Brain pericyte (primary cell): ENCODE measurements around the gene ALPK3.

Experiments used
- DNase-seq: peaks from one replicate; pipeline ENCODE4 v3.0.0-alpha.2; 2012; ENCODE audit warnings: low read depth, low spot score

Gene ALPK3

GRCh38 chr15:84816694-84817465, at the start of gene ALPK3:
ALPK3 (plus strand) TSS chr15:84817356; CDS start chr15:84817453, 97 bp downstream.
- DNase-seq: no peak

DNA sequence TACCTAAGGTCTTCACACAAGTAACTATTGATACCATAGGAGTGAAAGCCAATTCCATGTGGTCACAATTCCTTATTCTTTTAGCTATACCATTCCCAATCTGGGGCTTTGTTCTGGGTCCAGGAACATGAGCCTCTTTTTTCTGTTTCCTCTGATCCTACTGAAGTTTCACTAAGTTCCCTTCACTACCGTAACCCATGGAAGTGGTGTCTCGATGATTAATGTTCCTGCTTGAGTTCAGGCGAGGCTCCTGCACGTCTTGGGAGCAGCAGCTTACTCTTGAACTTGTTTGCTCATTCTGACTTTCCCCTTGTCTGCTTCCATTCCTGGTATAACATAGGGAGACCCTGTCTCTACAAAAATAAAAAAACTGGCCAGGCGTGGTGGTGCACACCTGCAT, 45.1 kb upstream of the ALPK3 start:
- DNase-seq: no peak

DNA sequence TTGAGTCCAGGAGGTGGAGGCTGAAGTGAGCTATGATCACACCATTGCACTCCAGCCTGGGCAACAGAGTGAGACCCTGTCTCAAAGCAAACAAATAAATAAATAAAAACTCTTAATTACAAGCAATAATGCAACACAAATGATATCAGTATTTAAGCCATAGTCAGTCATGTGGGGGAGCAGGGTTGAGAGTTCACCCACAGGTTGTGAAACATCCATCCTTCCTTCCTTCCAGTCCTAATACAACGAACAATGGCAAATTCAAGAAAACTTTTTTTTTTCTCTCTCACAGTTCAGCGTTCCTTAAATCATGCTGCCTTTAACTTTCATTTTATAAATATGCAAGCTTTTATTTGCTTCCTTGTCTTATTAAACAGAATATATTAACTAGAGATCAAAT, 44.7 kb upstream of the ALPK3 start:
- DNase-seq: no peak

- no peak for DNase-seq
Measured at GRCh38 chr15:84773716-84774115, 43.4 kb upstream of the ALPK3 start.

- no peak for DNase-seq
Measured at GRCh38 chr15:84775867-84776449, 41.2 kb upstream of the ALPK3 start.

DNA sequence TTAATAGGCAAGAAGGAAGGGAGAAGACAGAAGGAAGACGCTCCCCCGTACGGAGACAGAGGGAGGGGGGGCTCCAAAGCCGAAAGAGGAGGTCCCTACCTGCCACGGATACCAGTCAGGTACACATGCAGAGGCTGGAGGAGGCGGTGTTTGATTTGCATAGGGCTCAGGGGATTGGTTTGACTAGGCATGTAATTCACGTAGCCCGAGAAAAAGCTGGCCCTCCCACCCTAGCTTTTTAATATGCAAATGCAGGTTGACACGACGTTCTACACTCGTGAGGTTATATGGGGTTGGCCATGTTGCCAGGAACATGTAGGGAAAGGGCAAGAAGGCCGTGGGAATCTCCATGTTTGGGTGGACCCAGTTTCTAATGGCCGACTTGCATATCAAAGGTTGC, 39.0 kb upstream of the ALPK3 start:
- DNase-seq: no peak

- no peak for DNase-seq
Measured at GRCh38 chr15:84780492-84780891, 36.7 kb upstream of the ALPK3 start.

- no peak for DNase-seq
Measured at GRCh38 chr15:84781495-84781894, 35.7 kb upstream of the ALPK3 start.

- no peak for DNase-seq
Measured at GRCh38 chr15:84782346-84782745, 34.8 kb upstream of the ALPK3 start.

GRCh38 chr15:84783493-84784251, 33.5 kb upstream of the ALPK3 start:
- no peak for DNase-seq

GRCh38 chr15:84784262-84784661, 32.9 kb upstream of the ALPK3 start:
- no peak for DNase-seq

DNA sequence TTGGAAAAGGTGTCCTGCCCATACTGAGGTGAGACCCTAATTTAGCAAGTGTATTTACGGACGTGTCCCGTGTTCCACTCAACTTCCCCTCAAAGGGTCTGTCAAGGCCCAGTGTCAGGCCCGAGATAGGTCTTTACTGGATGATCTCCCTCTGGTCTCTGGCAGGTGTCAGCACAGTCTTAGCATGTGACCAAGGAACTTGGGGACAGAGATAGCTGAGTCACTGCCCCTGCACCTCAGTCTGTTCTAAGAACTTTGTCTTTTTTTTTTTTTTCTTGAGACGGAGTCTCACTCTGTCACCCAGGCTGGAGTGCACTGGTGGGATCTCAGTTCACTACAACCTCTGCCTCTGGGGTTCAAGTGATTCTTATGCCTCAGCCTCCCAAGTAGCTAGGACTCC, 32.1 kb upstream of the ALPK3 start:
- DNase-seq: no peak

DNA sequence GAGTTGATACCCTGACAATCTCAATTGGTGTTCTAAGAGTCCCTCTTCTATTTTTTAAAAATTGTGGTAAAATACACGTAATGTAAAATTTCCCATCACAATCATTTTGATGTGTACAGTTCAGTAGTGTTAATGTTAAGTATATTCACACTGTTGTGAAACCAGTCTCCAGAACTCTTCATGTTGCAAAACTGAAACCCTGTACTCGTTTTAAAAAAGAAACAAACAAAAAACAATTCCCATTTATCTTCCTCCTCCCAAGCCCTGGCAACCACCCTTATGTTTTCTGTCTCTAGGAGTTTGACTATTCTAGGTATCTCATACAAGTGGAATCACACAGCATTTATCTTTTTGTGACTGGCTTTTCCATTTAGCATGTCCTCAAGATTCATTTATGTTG, 28.7 kb upstream of the ALPK3 start:
- DNase-seq: no peak

DNA sequence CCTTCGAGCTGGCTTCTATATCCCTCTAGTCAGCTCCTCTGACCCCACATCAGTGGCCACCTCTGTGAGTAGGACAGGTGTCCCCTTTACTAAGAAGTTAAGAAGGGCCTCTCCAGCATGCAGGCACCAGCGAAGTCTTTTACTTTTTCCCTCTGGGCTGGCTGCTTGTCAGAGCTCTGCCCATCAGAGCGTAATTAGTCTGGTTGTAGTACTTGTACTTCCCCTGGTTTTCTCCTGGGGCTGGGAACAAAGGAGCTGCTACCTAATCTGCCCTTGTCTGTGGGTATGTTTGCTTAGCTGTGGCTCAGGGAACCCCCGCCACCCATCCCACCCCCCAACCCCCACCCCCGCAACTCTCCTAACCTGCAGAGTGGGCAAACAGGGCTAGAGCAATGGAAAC, 27.4 kb upstream of the ALPK3 start:
- DNase-seq: no peak

DNA sequence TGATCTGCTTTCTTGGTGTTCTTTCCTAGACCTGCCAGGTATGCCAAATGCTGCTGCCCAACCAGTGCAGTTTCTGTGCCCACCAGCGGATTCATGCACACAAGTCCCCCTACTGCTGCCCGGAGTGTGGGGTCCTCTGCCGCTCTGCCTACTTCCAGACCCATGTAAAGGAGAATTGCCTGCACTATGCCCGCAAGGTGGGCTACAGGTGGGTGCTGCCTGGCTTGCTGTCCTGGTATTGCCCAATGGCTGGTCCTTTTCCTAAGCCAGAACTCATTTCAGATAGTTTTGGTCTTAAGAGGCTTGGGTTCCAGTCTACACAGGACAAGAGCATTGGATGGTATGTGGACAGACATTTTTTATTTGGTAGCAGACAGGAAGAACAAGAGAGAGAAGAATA, 26.5 kb upstream of the ALPK3 start:
- DNase-seq: no peak

DNA sequence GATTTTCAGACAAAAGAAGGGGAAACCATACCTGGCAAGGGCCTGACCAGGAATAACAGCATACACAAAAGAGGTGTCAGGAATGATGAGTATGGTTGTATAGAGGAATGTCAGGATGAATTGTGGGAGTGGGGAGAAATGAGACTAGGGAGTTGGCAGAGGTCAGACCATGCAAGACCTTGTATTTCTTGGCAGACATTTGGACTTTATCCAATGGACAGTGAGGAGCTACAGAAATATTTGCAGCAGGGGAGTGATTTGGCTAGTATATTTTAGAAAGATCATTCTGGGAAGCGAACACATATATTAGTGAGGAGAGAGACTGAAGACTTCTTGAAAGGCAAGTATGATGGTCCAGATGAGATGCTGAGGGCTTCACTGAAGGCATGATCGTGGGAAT, 25.4 kb upstream of the ALPK3 start:
- DNase-seq: no peak

DNA sequence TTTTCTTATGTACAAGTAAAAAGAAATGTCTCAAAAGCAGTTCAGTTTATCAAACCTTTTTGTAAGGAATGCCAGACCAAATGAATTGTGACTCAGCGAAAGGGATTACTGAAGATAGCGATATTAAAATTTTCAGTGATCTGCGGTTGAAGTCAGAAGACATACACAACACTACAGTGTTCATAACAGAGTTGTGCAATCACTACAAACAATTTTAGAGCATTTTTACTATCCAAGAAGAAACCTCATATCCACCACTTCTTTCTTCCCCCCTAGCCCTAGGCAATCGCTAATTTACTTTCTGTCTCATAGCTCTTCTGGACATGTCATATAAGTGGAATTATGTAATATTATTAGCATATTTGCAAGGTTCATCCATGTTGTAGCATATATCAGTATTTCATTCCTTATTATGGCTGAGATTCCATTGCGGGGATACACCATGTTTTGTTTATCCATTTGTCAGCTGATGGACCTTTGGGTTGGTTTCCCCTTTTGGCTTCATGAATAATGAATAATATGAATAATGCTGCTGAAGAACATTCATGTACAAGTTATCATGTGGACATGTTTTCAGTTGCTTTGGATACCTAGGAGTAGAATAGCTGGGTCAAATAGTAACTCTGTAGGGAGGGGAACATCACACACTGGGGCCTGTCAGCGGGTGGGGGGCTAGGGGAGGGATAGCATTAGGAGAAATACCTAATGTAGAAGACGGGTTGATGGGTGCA, 23.6 kb upstream of the ALPK3 start:
- no peak for DNase-seq

DNA sequence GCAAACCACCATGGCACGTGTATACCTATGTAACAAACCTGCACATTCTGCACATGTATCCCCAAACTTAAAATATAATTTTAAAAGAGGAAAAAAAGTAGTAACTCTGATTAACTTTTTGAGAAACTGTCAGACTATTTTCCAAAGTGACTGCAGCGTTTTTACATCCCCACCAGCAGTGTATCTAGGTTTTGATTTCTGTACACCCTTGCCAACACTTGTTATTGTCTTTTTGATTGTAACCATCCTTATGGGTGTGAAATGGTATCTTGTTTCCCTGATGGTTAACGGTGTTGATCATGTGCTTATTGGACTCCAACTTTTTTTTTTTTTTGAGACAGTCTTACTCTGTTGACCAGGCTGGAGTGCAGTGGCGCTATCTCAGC, 23.0 kb upstream of the ALPK3 start:
- DNase-seq: no peak

DNA sequence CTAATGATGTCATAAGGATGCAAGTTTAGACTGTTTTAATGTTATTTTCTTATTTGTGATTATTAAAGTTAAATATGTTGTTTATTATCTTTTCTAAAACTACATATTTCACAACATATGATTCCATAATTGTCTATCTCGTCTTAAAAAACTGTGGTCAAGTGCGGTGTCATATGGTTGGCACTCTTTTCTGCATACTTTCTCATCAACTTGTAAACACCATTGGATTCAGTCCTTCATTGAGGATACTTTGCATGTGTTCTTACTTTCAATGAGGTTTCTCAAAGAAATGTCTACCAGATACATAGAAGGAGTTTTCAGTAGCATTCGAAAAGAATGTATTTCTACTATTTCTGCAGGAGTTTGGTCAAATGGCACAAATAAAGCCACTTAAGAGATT, 22.0 kb upstream of the ALPK3 start:
- DNase-seq: no peak

DNA sequence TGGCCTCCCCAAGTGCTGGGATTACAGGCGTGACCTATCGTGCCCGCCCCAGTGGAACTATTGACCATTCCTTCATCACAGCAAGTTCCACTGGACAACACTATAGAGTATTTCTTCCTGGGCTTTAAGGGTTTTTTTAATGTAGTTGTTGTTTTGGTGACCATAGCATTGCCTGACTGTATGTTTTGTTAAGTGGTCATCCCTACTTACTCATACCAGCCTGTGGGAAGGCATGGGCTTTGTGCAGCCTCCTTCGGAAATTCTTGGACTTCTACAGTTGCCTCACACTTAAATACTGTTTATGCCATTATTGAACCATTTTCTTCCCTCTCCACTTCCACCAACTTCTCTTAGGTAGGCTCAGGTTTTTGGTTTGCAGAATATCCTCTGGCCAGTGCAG, 19.9 kb upstream of the ALPK3 start:
- no peak for DNase-seq

- DNase-seq: no peak
Measured at GRCh38 chr15:84797801-84798200, 19.4 kb upstream of the ALPK3 start.

GRCh38 chr15:84798436-84798946, 18.7 kb upstream of the ALPK3 start:
- no peak for DNase-seq
